ENCODE results near the gene OR10P1.

Gene OR10P1

GRCh38 chr12:55652352-55652751 is 15.7 kb downstream of the OR10P1 start:
- no peak for DNase-seq (ENCODE audit: low spot score)

DNA sequence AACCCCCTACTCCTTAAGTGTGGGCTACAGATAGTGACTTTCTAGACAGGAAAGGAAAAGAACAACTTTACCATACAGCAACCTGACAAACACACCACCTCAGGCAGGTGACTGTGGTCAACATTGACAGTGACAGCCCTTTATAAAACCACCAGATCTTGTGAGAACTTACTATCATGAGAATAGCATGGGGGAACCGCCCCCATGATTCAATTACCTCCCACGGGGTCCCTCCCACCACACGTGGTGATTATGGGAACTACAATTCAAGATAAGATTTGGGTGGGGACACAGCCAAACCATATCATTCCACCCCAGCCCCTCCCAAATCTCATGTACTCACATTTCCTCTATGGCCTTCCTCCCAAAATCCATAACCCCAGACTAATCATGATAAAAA is 16.3 kb downstream of the OR10P1 start:
- DNase-seq (ENCODE audit: low spot score), result no peak

DNA sequence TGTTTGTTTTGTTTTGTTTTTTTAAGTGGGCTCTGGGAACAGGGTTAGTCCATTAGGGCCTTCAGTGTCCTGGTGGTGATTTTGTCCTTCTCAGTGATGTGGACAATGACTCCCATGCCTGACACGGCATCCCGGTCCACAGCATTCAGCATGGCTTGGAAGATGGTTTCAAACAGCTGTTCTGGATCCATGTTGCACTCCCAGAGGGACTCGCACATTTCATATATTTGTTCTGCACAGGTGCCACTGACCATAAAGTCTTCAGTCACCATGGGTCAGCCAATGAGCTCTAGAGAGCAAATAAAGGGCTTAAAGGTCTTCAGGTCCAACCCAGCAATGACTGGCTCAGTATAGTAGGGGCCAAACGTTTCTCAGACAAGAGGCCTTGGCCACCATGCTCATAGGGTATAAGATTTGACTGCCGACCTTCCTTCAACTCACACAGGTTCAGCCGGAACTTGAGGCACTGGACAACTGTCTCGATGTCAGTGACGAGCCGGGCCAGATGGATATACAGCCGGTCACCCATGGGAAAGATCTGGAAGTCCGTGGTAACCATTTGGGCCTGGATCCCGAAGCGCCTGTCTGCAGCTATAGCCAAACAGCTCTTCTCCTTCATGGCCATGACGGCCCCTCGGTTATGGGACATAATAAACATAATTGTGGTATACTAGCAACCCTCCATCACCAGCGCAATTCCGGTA is 18.0 kb downstream of the OR10P1 start:
- DNase-seq (ENCODE audit: low spot score), result no peak

DNA sequence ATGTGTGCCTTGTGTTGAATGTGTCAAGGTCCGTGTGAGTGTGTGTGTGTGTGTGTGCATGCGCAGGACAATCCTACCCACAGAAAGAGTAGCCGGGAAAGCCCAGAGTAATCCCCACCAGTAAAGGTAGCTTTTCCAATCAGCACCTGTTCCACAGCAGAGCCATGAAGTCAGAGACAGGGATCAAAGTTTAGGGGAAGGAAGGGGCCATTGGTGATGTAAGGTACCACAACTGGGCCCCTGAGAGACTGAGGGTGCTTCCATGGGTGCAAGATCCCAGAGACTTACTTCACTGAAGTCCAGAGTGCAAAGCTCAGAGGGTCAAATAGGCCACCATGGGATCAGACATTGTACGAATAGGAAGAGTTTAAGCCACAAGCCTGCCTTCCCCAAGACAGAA is 20.5 kb downstream of the OR10P1 start:
- no peak for DNase-seq (ENCODE audit: low spot score)

DNA sequence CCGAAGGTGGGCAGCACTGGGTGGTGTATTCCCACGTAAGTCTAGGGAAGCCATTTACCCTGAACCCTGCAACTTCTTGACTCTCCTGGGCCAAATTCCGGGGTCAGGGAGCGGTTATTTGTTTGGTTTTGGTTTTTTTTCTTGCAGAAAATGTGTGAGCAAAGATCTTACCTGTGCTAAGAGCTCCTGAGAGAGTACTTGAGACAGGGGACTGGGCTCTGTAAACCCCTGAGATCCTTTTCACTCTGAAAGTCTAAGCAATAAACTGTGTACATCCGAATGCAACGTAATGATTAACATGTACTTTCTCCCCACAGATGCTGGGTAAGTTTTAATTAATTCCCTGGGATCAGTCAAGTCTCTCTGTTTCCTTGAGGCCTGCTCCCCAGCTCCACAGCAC is 21.5 kb downstream of the OR10P1 start:
- DNase-seq (ENCODE audit: low spot score), result no peak

- DNase-seq (ENCODE audit: low spot score), result no peak
Measured at GRCh38 chr12:55658635-55659391, 22.1 kb downstream of the OR10P1 start.

- no peak for DNase-seq (ENCODE audit: low spot score)
Measured at GRCh38 chr12:55659486-55660385, 23.0 kb downstream of the OR10P1 start.

DNA sequence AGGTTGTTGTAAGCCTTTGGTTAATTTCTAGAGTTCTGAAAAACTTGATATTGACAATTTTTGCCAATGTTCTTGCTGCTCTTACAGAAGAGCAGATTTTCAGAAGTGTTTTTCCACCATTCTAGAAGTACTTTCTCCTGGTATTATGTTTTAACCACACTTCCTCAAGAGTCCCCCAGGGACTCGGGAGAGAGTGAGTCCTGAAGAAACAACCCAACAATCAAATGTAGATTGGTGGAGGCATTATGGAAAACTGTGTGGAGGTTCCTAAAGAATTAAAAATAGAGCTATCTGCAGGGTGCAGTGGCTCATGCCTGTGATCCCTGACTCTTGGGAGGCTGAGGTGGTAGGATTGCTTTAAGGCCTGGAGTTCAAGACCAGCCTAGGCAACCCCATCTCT is 26.7 kb downstream of the OR10P1 start:
- DNase-seq (ENCODE audit: low spot score), result no peak

- no peak for DNase-seq (ENCODE audit: low spot score)
Measured at GRCh38 chr12:55664826-55665225, 28.1 kb downstream of the OR10P1 start.

DNA sequence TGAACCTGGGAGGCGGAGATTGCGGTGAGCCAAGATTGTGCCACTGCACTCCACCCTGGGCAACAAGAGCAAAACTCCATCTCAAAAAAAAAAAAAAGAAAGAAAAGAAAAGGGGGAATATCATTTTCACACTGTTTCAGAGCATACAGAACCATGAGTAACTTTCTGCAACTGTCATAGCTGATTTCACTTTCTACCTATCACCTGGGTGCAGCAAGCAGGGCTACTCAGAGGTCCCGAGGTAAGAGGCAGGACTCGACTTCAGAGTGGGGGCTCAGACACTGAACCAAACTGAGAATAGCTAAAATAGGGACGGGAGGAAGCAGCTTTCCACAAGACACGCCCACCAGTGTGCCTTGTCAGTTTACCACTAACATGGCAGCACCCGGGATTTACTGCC is 29.8 kb downstream of the OR10P1 start:
- DNase-seq (ENCODE audit: low spot score), result no peak

GRCh38 chr12:55670276-55670675 is 33.6 kb downstream of the OR10P1 start:
- DNase-seq (ENCODE audit: low spot score), result no peak

GRCh38 chr12:55671746-55672145 is 35.1 kb downstream of the OR10P1 start:
- no peak for DNase-seq (ENCODE audit: low spot score)

DNA sequence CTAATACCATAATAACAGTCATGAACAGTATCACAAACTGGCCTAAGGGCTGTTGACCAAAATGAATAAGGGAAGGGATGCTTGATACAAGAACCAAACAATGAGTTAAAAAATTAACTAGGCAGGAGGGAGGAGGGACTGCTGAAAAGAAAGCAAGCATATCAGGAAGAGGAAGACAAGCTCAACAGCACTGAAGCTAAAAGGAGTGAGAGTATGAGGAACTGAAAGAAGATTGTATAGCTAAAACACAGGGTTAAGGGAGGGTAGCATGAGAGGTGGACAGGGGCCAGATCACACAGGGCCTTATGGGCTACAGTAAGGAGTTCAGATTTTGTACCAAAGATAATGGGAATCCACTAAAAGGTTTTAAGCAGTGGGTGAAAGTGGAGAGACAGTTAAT is 36.9 kb downstream of the OR10P1 start:
- DNase-seq (ENCODE audit: low spot score), result no peak

DNA sequence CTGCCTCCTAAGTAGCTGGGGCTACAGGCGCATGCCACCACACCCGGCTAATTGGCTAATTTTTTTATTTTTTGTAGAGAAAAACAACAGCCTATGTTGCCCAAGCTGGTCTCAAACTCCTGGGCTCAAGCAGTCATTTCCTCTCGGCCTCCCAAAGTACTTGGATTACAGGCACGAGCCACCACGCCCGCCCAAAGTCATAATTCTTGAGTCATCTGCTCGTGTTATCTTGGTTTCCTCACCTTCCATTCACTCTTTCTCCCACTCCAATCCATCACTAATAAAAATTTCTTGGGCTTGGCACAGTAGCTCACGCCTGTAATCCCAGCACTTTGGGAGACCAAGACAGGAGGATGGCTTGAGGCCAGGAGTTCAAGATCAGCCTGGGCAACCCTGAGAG is 39.0 kb downstream of the OR10P1 start:
- no peak for DNase-seq (ENCODE audit: low spot score)

GRCh38 chr12:55676707-55677106 is 40.0 kb downstream of the OR10P1 start:
- DNase-seq (ENCODE audit: low spot score), result no peak

- no peak for DNase-seq (ENCODE audit: low spot score)
Measured at GRCh38 chr12:55679691-55680090, 43.0 kb downstream of the OR10P1 start.

GRCh38 chr12:55681142-55682077 is 44.7 kb downstream of the OR10P1 start:
- no peak for DNase-seq (ENCODE audit: low spot score)

DNA sequence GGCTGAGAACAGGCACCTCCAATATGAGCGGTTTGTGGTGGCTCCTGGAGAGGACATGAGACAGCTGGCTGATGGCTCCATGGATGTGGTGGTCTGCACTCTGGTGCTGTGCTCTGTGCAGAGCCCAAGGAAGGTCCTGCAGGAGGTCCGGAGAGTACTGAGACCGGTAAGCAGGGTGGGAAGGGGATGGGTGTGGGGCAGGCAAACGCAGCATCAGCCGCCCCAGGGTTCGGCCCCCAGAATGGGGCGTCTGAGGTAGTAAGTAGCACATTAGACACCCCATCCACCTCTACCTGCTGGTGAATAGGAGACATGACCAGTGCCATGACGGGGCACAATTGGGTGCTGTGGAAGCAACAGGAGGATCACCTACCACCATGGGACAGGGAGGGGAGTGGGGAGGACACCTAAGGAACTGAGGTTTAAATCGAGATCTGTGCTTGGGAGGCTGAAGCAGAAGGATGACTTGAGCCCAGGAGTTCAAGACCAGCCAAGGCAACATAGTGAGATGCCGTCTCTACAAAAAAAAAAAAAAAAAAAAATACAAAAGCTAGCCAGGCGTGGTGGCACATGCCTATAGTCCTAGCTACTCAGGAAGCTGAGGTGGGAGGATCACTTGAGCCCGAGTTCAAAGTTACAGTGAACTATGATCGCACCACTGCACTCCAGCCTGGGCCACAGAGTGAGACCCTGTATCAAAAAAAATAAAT is 45.5 kb downstream of the OR10P1 start:
- no peak for DNase-seq (ENCODE audit: low spot score)

- DNase-seq (ENCODE audit: low spot score), result no peak
Measured at GRCh38 chr12:55683676-55684075, 47.0 kb downstream of the OR10P1 start.

DNA sequence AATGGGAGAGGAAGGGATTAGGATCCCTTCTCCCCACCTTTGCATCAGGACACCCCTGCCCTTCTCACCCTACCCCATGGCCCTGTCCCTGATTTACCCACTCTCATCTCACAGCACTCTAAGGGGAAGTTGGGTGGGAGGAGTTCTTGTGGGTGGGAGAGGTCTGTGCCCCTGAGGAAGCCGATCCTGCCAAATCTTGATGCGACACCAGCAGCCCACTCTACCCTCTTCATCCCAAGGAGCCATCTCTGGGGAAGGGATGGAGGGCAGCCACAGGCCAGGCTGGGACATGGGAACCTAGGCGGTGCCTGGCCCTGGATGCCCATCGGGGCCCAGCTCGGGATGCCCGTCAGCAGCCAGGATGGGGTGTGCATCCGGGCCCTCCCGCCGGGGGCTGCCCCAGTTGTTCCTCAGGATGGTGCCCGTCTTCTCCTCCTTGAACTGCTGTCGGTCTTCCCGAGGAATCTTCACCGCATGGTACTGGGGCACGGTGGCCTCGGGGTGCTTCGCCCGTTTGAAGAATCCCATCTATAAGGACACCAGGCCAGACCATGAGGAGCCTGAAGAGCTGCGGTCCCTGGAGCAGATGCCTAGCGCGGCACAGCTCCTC is 48.2 kb downstream of the OR10P1 start:
- no peak for DNase-seq (ENCODE audit: low spot score)

DNA sequence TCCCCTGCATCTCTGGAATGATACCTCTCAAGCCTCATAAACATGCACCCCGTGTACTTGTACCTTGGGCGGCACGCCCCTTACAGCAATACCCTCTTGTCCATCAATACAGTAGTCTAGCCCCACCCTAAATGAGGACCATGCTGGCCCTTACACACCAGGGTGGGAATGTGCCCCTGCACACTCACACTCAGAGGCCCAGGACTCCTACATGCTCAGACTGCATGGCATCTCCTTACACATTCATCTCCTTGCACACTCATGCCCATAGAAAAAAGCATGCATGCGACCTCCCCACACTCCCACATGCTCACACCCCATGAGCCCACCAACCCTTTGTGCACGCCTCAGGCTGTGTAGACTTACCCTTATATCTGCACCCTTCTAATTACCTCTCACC is 49.0 kb downstream of the OR10P1 start:
- DNase-seq (ENCODE audit: low spot score), result no peak

Data from putamen (tissue), 1 donor.